GM23338 (cell line): ENCODE data around the gene HRAS. TPM values are rescaled to one million over a fixed set of nuclear protein-coding genes. Genes with fewer than 3 reads are reported as not detected.

Source experiments
- ATAC-seq: fragments of 200-7000 bp; cut with Tn5 transposase; 3 replicates; pipeline ENCODE4 v1.9.1; 2020
- DNase-seq: peaks from one replicate; pipeline ENCODE4 v3.0.0-alpha.2; 2015; ENCODE audit warnings: low spot score
- H2AFZ ChIP-seq: fragments of 200-600 bp; sonication (generic); 2 replicates; pipeline ENCODE4 v1.8.0; 2016; ENCODE audit warnings: antibody characterized with exemption, mild to moderate bottlenecking, moderate library complexity
- H3F3A ChIP-seq: fragments of 200-600 bp; sonication (generic); replicated peaks from 2 replicates; pipeline ENCODE4 v1.8.0; 2017; ENCODE audit warnings: antibody characterized with exemption, mixed run types, low read depth
- H3K27ac ChIP-seq: fragments of 200-600 bp; sonication (generic); 2 replicates; pipeline ENCODE4 v1.6.1; 2016; ENCODE audit warnings: low read depth
- H3K27me3 ChIP-seq: fragments of 200-600 bp; sonication (generic); 2 replicates; pipeline ENCODE4 v1.8.0; 2016; ENCODE audit warnings: mild to moderate bottlenecking, mixed run types, moderate library complexity; ENCODE audit not compliant: insufficient read depth
- H3K36me3 ChIP-seq: fragments of 200-600 bp; sonication (generic); 2 replicates; pipeline ENCODE4 v1.8.0; 2016; ENCODE audit warnings: mild to moderate bottlenecking; ENCODE audit not compliant: insufficient read depth
- H3K4me1 ChIP-seq: fragments of 200-600 bp; sonication (generic); 2 replicates; pipeline ENCODE4 v1.8.0; 2016; ENCODE audit warnings: mild to moderate bottlenecking, moderate library complexity; ENCODE audit not compliant: insufficient read depth
- H3K4me2 ChIP-seq: fragments of 200-600 bp; sonication (generic); 2 replicates; pipeline ENCODE4 v1.7.1; 2017; ENCODE audit warnings: mixed run types
- H3K4me3 ChIP-seq: fragments of 200-600 bp; sonication (generic); 2 replicates; pipeline ENCODE4 v1.6.1; 2016; ENCODE audit warnings: mixed run types
- H3K79me2 ChIP-seq: fragments of 200-600 bp; sonication (generic); replicated peaks from 2 replicates; pipeline ENCODE4 v1.8.0; 2017; ENCODE audit warnings: mild to moderate bottlenecking; ENCODE audit not compliant: insufficient read depth
- H3K9me2 ChIP-seq: fragments of 200-600 bp; sonication (generic); 2 replicates; pipeline ENCODE4 v1.8.0; 2017; ENCODE audit not compliant: insufficient read depth
- H4K20me1 ChIP-seq: fragments of 200-600 bp; sonication (generic); replicated peaks from 2 replicates; pipeline ENCODE4 v1.8.0; 2017; ENCODE audit warnings: mild to moderate bottlenecking; ENCODE audit not compliant: insufficient read depth
- H3K27ac Mint-ChIP-seq: 2 replicates; pipeline ENCODE4 v1.8.0; 2020; ENCODE audit warnings: inconsistent platforms, mild to moderate bottlenecking, moderate library complexity, mixed read lengths
- H3K27me3 Mint-ChIP-seq: 3 replicates; pipeline ENCODE4 v1.8.0; 2022; ENCODE audit warnings: low read depth, mild to moderate bottlenecking, moderate library complexity, mixed read lengths, inconsistent platforms; ENCODE audit not compliant: insufficient read depth, poor library complexity
- H3K36me3 Mint-ChIP-seq: 3 replicates; pipeline ENCODE4 v1.8.0; 2021; ENCODE audit warnings: low read depth, mild to moderate bottlenecking, inconsistent platforms, moderate library complexity, mixed read lengths
- H3K4me1 Mint-ChIP-seq: 3 replicates; pipeline ENCODE4 v1.8.0; 2020; ENCODE audit warnings: mild to moderate bottlenecking, inconsistent platforms, mixed read lengths
- H3K4me3 Mint-ChIP-seq: 3 replicates; pipeline ENCODE4 v1.8.0; 2021; ENCODE audit warnings: moderate library complexity, mild to moderate bottlenecking, inconsistent platforms, mixed read lengths
- H3K9me3 Mint-ChIP-seq: 3 replicates; pipeline ENCODE4 v1.8.0; 2020; ENCODE audit warnings: moderate library complexity, mild to moderate bottlenecking, inconsistent platforms, mixed read lengths
- CREB1 ChIP-seq: fragments of 250-450 bp; sonication (Bioruptor Pico); IDR thresholded peaks from 2 replicates; pipeline ENCODE4 v1.5.0; 2020; ENCODE audit warnings: low read depth, mild to moderate bottlenecking, moderate library complexity
- CTCF ChIP-seq, 2 experiments: fragments of 200-600 bp in 1 of 2; sonication (generic) in 1 of 2; conservative IDR thresholded peaks; 2 replicates each; pipeline versions ENCODE4 v1.5.1 to v1.6.1; 2016 to 2017; ENCODE audit warnings: antibody characterized with exemption in 2 of 2, low read depth in 2 of 2, mild to moderate bottlenecking in 2 of 2, moderate library complexity in 1 of 2
- ETS1 ChIP-seq: IDR thresholded peaks from 2 replicates; pipeline ENCODE4 v1.6.1; 2016; ENCODE audit warnings: antibody characterized with exemption
- EZH2 ChIP-seq: fragments of 200-600 bp; sonication (generic); IDR thresholded peaks from one replicate; pipeline ENCODE4 v1.8.0; 2017; ENCODE audit warnings: antibody characterized with exemption, mild to moderate bottlenecking, low read depth; ENCODE audit not compliant: unreplicated experiment
- EZH2phosphoT487 ChIP-seq: fragments of 200-600 bp; sonication (generic); IDR thresholded peaks from one replicate; pipeline ENCODE4 v1.8.1; 2018; ENCODE audit warnings: antibody characterized with exemption; ENCODE audit not compliant: unreplicated experiment
- JUNB ChIP-seq: IDR thresholded peaks from one replicate; pipeline ENCODE4 v1.6.1; 2016; ENCODE audit warnings: antibody characterized with exemption; ENCODE audit not compliant: unreplicated experiment
- NANOG ChIP-seq: IDR thresholded peaks from 2 replicates; pipeline ENCODE4 v1.6.1; 2016; ENCODE audit warnings: antibody characterized with exemption, borderline replicate concordance
- POLR2AphosphoS5 ChIP-seq: IDR thresholded peaks from 2 replicates; pipeline ENCODE4 v1.6.1; 2016; ENCODE audit warnings: antibody characterized with exemption, low read depth
- REST ChIP-seq: IDR thresholded peaks from one replicate; pipeline ENCODE4 v1.6.1; 2018; ENCODE audit warnings: antibody characterized with exemption; ENCODE audit not compliant: unreplicated experiment
- STAT1 ChIP-seq: IDR thresholded peaks from one replicate; pipeline ENCODE4 v1.6.1; 2016; ENCODE audit warnings: antibody characterized with exemption; ENCODE audit not compliant: unreplicated experiment
- ZNF114 ChIP-seq: fragments of 250-450 bp; sonication (Bioruptor Pico); IDR thresholded peaks from 2 replicates; pipeline ENCODE4 v1.5.0; 2020; ENCODE audit warnings: mild to moderate bottlenecking, moderate library complexity
- ZNF331 ChIP-seq: fragments of 250-450 bp; sonication (Bioruptor Pico); IDR thresholded peaks from 2 replicates; pipeline ENCODE4 v1.5.0; 2020; ENCODE audit warnings: low read depth, mild to moderate bottlenecking, moderate library complexity
- ZNF462 ChIP-seq: fragments of 250-450 bp; sonication (Bioruptor Pico); IDR thresholded peaks from 2 replicates; pipeline ENCODE4 v1.5.0; 2020; ENCODE audit warnings: mild to moderate bottlenecking, moderate library complexity
- polyA plus RNA-seq: library from polyadenylated mRNA; unstranded; fragments of >200 nt; fragmentation: Nextera tagmentation; extraction: Ambion mirVana; gene quantifications from 2 replicates; pipeline ENCODE4 v1.2.1, GENCODE V29; 2016
- total RNA-seq: library from RNA; depleted of rRNA; stranded (reverse); fragments of >200 nt; shearing (Covaris generic); gene quantifications from 2 replicates; pipeline ENCODE4 v1.2.3, GENCODE V29; 2014

HRAS gene
- total and polyA plus RNA-seq, 2 experiments from 2014 or later, result 37.9 to 48.7 TPM

GRCh38 chr11:491358-491757 lies 44.0 kb downstream of the HRAS start:
- Histone ChIP-seq H3K79me2 (no peaks in the 10 kb centered on the region), H3F3A (no peaks in the 10 kb centered on the region), H3K4me2 (no peak overlapping the region), H2AFZ (no peak overlapping the region), H3K9me2 (no peaks in the 10 kb centered on the region), H3K4me3 (no peak overlapping the region), H3K4me1 (no peaks in the 10 kb centered on the region), H3K36me3 (no peaks in the 10 kb centered on the region), H4K20me1 (no peaks in the 10 kb centered on the region), H3K27me3 (no peaks in the 10 kb centered on the region), H3K27ac (no peak overlapping the region)
- Mint-ChIP-seq H3K4me3 (no peak overlapping the region), H3K36me3 (peaks cover 21% of the 10 kb centered on the region), H3K27me3 (peaks cover 12% of the 10 kb centered on the region), H3K27ac (no peak overlapping the region), H3K4me1 (no peaks in the 10 kb centered on the region), H3K9me3 (peaks cover 7% of the 10 kb centered on the region; the same call in 2 of the 3 replicates)
- no peak for DNase-seq
- ATAC-seq, result no peak
- TF ChIP-seq EZH2 (no peak), ZNF114 (no peak), EZH2phosphoT487 (no peak), JUNB (no peak), ETS1 (no peak), NANOG (no peak), REST (no peak), ZNF331 (CRISPR knock-in tag) (no peak), POLR2AphosphoS5 (no peak), ZNF462 (CRISPR knock-in tag) (no peak), CREB1 (no peak), CTCF (conservative IDR thresholded peaks at IDR 0.05; ENCODE audit: low read depth in 2 of 2) (no peak), STAT1 (no peak)
